HepG2 (cell line): ENCODE results near the gene SLC39A1. TPM values are rescaled to one million over a fixed set of nuclear protein-coding genes. Genes with fewer than 3 reads are reported as not detected.
A peak's percentile ranks its signal among the peaks of the same experiment; 100 is the strongest.

Source experiments
- AHDC1 ChIP-seq: sonication (generic); formaldehyde crosslinking; IDR thresholded peaks from 2 replicates; pipeline ENCODE4 v1.5.1; 2020; ENCODE audit warnings: mild to moderate bottlenecking, missing genetic modification reagents, borderline replicate concordance
- ATAD3A ChIP-seq: sonication (generic); formaldehyde crosslinking; IDR thresholded peaks from 2 replicates; pipeline ENCODE4 v1.4.0; 2020; ENCODE audit warnings: missing genetic modification reagents
- ATF1 ChIP-seq: IDR thresholded peaks from 2 replicates; pipeline ENCODE4 v1.6.1; 2016; ENCODE audit warnings: mild to moderate bottlenecking, control low read depth
- CREBL2 ChIP-seq: sonication (generic); formaldehyde crosslinking; IDR thresholded peaks from 2 replicates; pipeline ENCODE4 v1.8.1; 2023; ENCODE audit warnings: missing genetic modification reagents, mild to moderate bottlenecking, borderline replicate concordance
- FOXA1 ChIP-seq, 2 experiments: fragments of 450-650 bp in 1 of 2; sonication (generic) in 1 of 2; formaldehyde crosslinking in 1 of 2; IDR thresholded peaks; 2 replicates each; pipeline versions ENCODE4 v1.4.0 to v1.6.1; 2016 to 2020; ENCODE audit warnings: missing genetic modification reagents in 1 of 2
- GMEB1 ChIP-seq: sonication (generic); formaldehyde crosslinking; IDR thresholded peaks from 2 replicates; pipeline ENCODE4 v1.5.1; 2020; ENCODE audit warnings: missing genetic modification reagents, mild to moderate bottlenecking, borderline replicate concordance
- MAFG ChIP-seq: sonication (generic); formaldehyde crosslinking; IDR thresholded peaks from 2 replicates; pipeline ENCODE4 v1.5.1; 2020; ENCODE audit warnings: mild to moderate bottlenecking, missing genetic modification reagents
- MYC ChIP-seq: sonication (generic); formaldehyde crosslinking; IDR thresholded peaks from 2 replicates; pipeline ENCODE4 v1.9.0; 2021; ENCODE audit warnings: missing genetic modification reagents, borderline replicate concordance
- POLR2AphosphoS2 ChIP-seq: IDR thresholded peaks from 2 replicates; pipeline ENCODE4 v1.6.1; 2011; ENCODE audit warnings: low read depth, low read length, improper control_type of control experiment
- RNF2 ChIP-seq: fragments of 450-650 bp; conservative IDR thresholded peaks from 2 replicates; pipeline ENCODE4 v1.6.1; 2016; ENCODE audit warnings: low read depth
- SATB2 ChIP-seq: sonication (generic); formaldehyde crosslinking; IDR thresholded peaks from 2 replicates; pipeline ENCODE4 v1.5.0; 2020; ENCODE audit warnings: missing genetic modification reagents
- SKI ChIP-seq: fragments of 450-650 bp; IDR thresholded peaks from one replicate; pipeline ENCODE4 v1.6.1; 2018; ENCODE audit warnings: mild to moderate bottlenecking; ENCODE audit not compliant: partially characterized antibody
- ZFP62 ChIP-seq: sonication (generic); formaldehyde crosslinking; IDR thresholded peaks from 2 replicates; pipeline ENCODE4 v1.4.0; 2020; ENCODE audit warnings: missing genetic modification reagents
- ZNF207 ChIP-seq: fragments of 450-650 bp; IDR thresholded peaks from 2 replicates; pipeline ENCODE4 v1.6.1; 2016; ENCODE audit warnings: antibody characterized with exemption, borderline replicate concordance
- ZNF234 ChIP-seq: sonication (generic); formaldehyde crosslinking; conservative IDR thresholded peaks from 2 replicates; pipeline ENCODE4 v1.5.1; 2020; ENCODE audit warnings: mild to moderate bottlenecking, missing genetic modification reagents
- ZNF274 ChIP-seq: sonication (generic); formaldehyde crosslinking; IDR thresholded peaks from 2 replicates; pipeline ENCODE4 v1.5.1; 2020; ENCODE audit warnings: mild to moderate bottlenecking, missing genetic modification reagents
- ZNF354B ChIP-seq: sonication (generic); formaldehyde crosslinking; IDR thresholded peaks from 2 replicates; pipeline ENCODE4 v1.8.0; 2022; ENCODE audit warnings: mild to moderate bottlenecking, missing genetic modification reagents
- ZNF510 ChIP-seq: sonication (generic); formaldehyde crosslinking; IDR thresholded peaks from 2 replicates; pipeline ENCODE4 v1.4.0; 2020; ENCODE audit warnings: low read depth, mild to moderate bottlenecking, missing genetic modification reagents
- ZNF552 ChIP-seq: sonication (generic); formaldehyde crosslinking; IDR thresholded peaks from 2 replicates; pipeline ENCODE4 v1.9.0; 2022; ENCODE audit warnings: missing genetic modification reagents, mild to moderate bottlenecking, borderline replicate concordance
- ZNF607 ChIP-seq: sonication (generic); formaldehyde crosslinking; IDR thresholded peaks from 2 replicates; pipeline ENCODE4 v1.5.1; 2020; ENCODE audit warnings: missing genetic modification reagents, mild to moderate bottlenecking, borderline replicate concordance
- ZSCAN31 ChIP-seq: sonication (generic); formaldehyde crosslinking; IDR thresholded peaks from 2 replicates; pipeline ENCODE4 v1.5.0; 2020; ENCODE audit warnings: low read depth, mild to moderate bottlenecking, missing genetic modification reagents
- polyA plus RNA-seq, 8 experiments: library from polyadenylated mRNA; depleted of rRNA in 3 of 8; stranded (reverse) in 7 of 8; unstranded in 1 of 8; fragments of >200 nt; fragmentation: Illumina TruSeq in 4 of 8; extraction: Trizol in 4 of 8; gene quantifications; 2 replicates each; pipeline versions ENCODE4 v1.2.1 to v1.2.3, GENCODE V29; 2011 to 2016; ENCODE audit warnings: low read depth in 4 of 8, missing spikeins in 1 of 8, mixed read lengths in 1 of 8; ENCODE audit not compliant: insufficient read depth in 1 of 8
- total RNA-seq, 5 experiments: library from RNA; depleted of rRNA; stranded (reverse); fragments of >200 nt; fragmentation: Illumina TruSeq; extraction: Trizol; gene quantifications; 2 replicates each; pipeline ENCODE4 v1.2.3, GENCODE V29; 2016; ENCODE audit warnings: low read depth in 1 of 5

Gene SLC39A1
- total and polyA plus RNA-seq, 2 of the 13 experiments (the other 11 are each of a cell fraction or from before 2014, with no cell fraction given), result 71.2 to 78.4 TPM

GRCh38 chr1:153977250-153978240 lies 14.2 kb upstream of the SLC39A1 start, which contains the start of gene JTB (continued):
- TF ChIP-seq AHDC1 (0 out of 2 replicates have a peak, but pooled peaks have one; percentile 40), ZNF354B (CRISPR knock-in tag) (0 out of 2 replicates have a peak, but pooled peaks have one; percentile 47), SATB2 (CRISPR knock-in tag) (peak; percentile 92; the same call in 1 of the 2 replicates), CREBL2 (peak; percentile 92; the same call in 1 of the 2 replicates), ZNF274 (CRISPR knock-in tag) (peak; percentile 56; the same call in 1 of the 2 replicates), GMEB1 (peak; percentile 82), MYC (CRISPR knock-in tag) (peak; percentile 88), ZNF552 (no peak), ZNF607 (peak; percentile 49; the same call in 1 of the 2 replicates), RNF2 (peak; percentile 88), ATF1 (no peak), SKI (no peak), POLR2AphosphoS2 (no peak), ZNF207 (no peak), ZNF510 (CRISPR knock-in tag) (no peak), ATAD3A (CRISPR knock-in tag) (no peak), ZSCAN31 (CRISPR knock-in tag) (0 out of 2 replicates have a peak, but pooled peaks have one; percentile 35), ZNF234 (no peak), FOXA1 (IDR thresholded peaks at IDR 0.05) (no peak), FOXA1 (CRISPR knock-in tag; IDR thresholded peaks at IDR 0.05) (no peak; the same call in 1 of the 2 replicates), MAFG (no peak), ZFP62 (CRISPR knock-in tag) (no peak; the same call in 1 of the 2 replicates)
